Transverse colon (tissue), 4 donors: Measurements from ENCODE around the gene BMP7. TPM values are rescaled to one million over a fixed set of nuclear protein-coding genes. Genes with fewer than 3 reads are reported as not detected.

Experiments
- DNase-seq: peaks from one replicate; pipeline ENCODE4 v3.0.0-alpha.2; 2019
- H3K27ac ChIP-seq, 4 donors: fragments of 200-600 bp; sonication (generic); 2 replicates each; pipeline ENCODE4 v1.5.1; 2016 to 2018; ENCODE audit warnings: inconsistent platforms in 4 of 4
- H3K27me3 ChIP-seq: fragments of 200-600 bp; sonication (generic); 2 replicates; pipeline ENCODE4 v1.5.1; 2017; ENCODE audit warnings: inconsistent platforms
- H3K36me3 ChIP-seq, 4 donors: fragments of 200-600 bp; sonication (generic); 2 replicates each; pipeline ENCODE4 v1.5.1; 2017 to 2019; ENCODE audit warnings: inconsistent platforms in 4 of 4
- H3K4me1 ChIP-seq, 4 donors: fragments of 200-600 bp; sonication (generic); 2 replicates each; pipeline ENCODE4 v1.5.1; 2017 to 2020; ENCODE audit warnings: inconsistent platforms in 4 of 4
- H3K4me3 ChIP-seq, 4 donors: fragments of 200-600 bp; sonication (generic); 1 replicate in 1 of 4; 2 replicates in 3 of 4; pipeline versions ENCODE4 v1.5.1 to v1.6.1; 2017 to 2019; ENCODE audit warnings: inconsistent platforms in 4 of 4
- H3K9me3 ChIP-seq, 2 donors: fragments of 200-600 bp; sonication (generic); 2 replicates each; pipeline ENCODE4 v1.5.1; 2017 to 2019; ENCODE audit warnings: inconsistent platforms in 2 of 2
- CTCF ChIP-seq, 5 experiments: fragments of 200-600 bp in 3 of 5; fragments of 450-650 bp in 2 of 5; sonication (generic) in 3 of 5; IDR thresholded peaks; 1 replicate in 2 of 5; 2 replicates in 3 of 5; pipeline ENCODE4 v1.5.1; 2016 to 2017; ENCODE audit warnings: antibody characterized with exemption in 5 of 5, inconsistent platforms in 3 of 5, mild to moderate bottlenecking in 2 of 5, moderate library complexity in 1 of 5
- EP300 ChIP-seq: sonication (generic); formaldehyde crosslinking; IDR thresholded peaks from one replicate; pipeline ENCODE4 v1.6.1; 2017; ENCODE audit warnings: antibody characterized with exemption, low read depth
- POLR2A ChIP-seq: fragments of 450-650 bp; IDR thresholded peaks from one replicate; pipeline ENCODE4 v1.6.1; 2016; ENCODE audit warnings: antibody characterized with exemption, mild to moderate bottlenecking, moderate library complexity
- POLR2AphosphoS5 ChIP-seq, 3 donors: sonication (generic); formaldehyde crosslinking; IDR thresholded peaks; one replicate each; pipeline ENCODE4 v1.6.1; 2016; ENCODE audit warnings: antibody characterized with exemption in 3 of 3
- WGBS, 2 donors: methylation state at CpG; one replicate each; pipeline ENCODE4 v1.1.5; 2018; ENCODE audit warnings: low coverage in 1 of 2; 5-methylcytosine and 5-hydroxymethylcytosine counted together
- in situ Hi-C, 4 donors: fragments of 200-750 bp; cut with MboI; loops; one replicate each; pipeline versions ENCODE4 v1.15.0 to v1.15.1; 2017; ENCODE audit warnings: low sequenced_read_pairs in 3 of 4, low pct_ligation_motif_present in 1 of 4, low pct_unique_long_range_greater_than_20kb in 1 of 4
- intact Hi-C: fragments of 100-400 bp; cut with DNase I; formaldehyde crosslinking; loops from one replicate; pipeline ENCODE4 v1.15.1; 2023; ENCODE audit warnings: low total_unique reads
- total RNA-seq, 4 donors: library from RNA; depleted of rRNA; stranded (reverse); fragments of >200 nt; gene quantifications; one replicate each; pipeline ENCODE4 v1.1.0, GENCODE V29; 2016

Gene BMP7
- total RNA-seq, 4 donors from 2014 or later = 1.4 to 2.2 (median 1.5) TPM; not detected in 1

- no peak for TF ChIP-seq CTCF (IDR thresholded peaks at IDR 0.05)
- no peak for TF ChIP-seq EP300
- TF ChIP-seq POLR2A = no peak
- TF ChIP-seq POLR2AphosphoS5 (IDR thresholded peaks at IDR 0.05) = no peak
- H3K4me1 ChIP-seq = no peaks in the 10 kb centered on the region
- DNase-seq = no peak
- no peaks in the 10 kb centered on the region for H3K9me3 ChIP-seq
- 80 to 97% methylated on average over 1 to 2 of the region's 2 CpGs for WGBS, 2 donors
- in situ Hi-C loops (no loop called here), intact Hi-C loops (no loop called here)
- H3K36me3 ChIP-seq = no peaks in the 10 kb centered on the region
- no peak overlapping the region for H3K4me3 ChIP-seq
- H3K27ac ChIP-seq = no peak overlapping the region
- H3K27me3 ChIP-seq = no peaks in the 10 kb centered on the region
Observed at GRCh38 chr20:57176842-57177241, 89.6 kb downstream of the BMP7 start.

DNA sequence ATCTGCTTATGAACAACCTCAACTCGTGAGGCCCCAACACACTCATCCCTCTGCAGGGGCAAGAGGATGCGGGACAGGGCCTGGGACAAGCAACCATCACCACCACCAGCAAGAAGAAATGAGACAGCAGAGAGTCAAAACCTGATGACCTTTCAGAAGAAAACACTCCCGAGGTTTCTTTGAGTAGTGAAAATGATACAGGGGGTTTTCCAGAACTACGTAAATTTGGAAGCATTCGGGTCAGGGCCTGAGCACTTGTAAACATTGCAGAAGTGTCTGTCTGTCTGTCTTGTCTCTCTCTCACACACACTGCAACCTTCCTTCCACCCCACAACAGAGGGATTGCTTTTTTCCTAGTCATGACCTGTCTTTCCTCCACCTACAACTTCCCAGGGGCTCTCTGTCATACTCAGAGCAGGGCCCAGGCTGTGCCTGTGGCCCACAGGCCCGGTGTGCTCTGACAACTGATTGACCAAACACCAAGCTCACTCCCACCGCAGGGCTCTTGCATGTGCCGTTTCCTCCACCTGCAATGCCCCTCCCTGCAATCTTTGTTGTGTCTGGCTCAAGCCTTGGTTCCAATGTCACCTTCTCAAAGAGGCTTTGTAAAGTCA is 90.9 kb downstream of the BMP7 start:
- in situ Hi-C loops = no loop called here
- Histone ChIP-seq H3K4me1 (no peaks in the 10 kb centered on the region), H3K36me3 (no peaks in the 10 kb centered on the region), H3K27ac (no peak overlapping the region), H3K27me3 (no peaks in the 10 kb centered on the region), H3K9me3 (no peaks in the 10 kb centered on the region), H3K4me3 (no peak overlapping the region)
- TF ChIP-seq EP300 (no peak), POLR2AphosphoS5 (IDR thresholded peaks at IDR 0.05) (no peak), CTCF (IDR thresholded peaks at IDR 0.05) (no peak), POLR2A (no peak)
- 64 to 68% methylated on average over 4 to 8 of the region's 8 CpGs for WGBS, 2 donors
- intact Hi-C loops = no loop called here
- no peak for DNase-seq

DNA sequence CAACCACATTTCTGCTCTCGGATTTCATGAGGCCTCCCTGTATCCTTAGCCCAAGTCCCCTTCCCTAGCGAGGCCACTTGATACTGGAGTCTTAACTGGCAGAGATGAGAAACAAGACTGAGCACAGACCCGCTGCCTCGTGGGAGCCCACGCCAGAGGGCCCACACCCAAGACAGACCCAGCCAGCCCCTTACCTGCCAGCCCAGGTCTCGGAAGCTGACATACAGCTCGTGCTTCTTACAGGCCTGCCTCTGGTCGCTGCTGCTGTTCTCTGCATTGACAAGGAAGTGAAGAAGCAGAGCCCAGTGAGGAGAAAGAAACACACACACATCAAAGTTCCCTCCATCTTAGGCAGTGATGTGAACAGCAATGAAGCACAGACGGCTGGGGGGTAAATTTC is 91.7 kb downstream of the BMP7 start:
- no peak overlapping the region for H3K27ac ChIP-seq
- intact Hi-C loops = no loop called here
- H3K4me3 ChIP-seq = no peak overlapping the region
- in situ Hi-C loops = no loop called here
- no peaks in the 10 kb centered on the region for H3K9me3 ChIP-seq
- TF ChIP-seq POLR2AphosphoS5 (IDR thresholded peaks at IDR 0.05) (no peak), EP300 (no peak), CTCF (IDR thresholded peaks at IDR 0.05) (no peak), POLR2A (no peak)
- no peak for DNase-seq
- H3K36me3 ChIP-seq = no peaks in the 10 kb centered on the region
- H3K4me1 ChIP-seq = no peaks in the 10 kb centered on the region
- no peaks in the 10 kb centered on the region for H3K27me3 ChIP-seq
- WGBS, 2 donors = 86 to 88% methylated on average over 2 to 9 of the region's 9 CpGs

DNA sequence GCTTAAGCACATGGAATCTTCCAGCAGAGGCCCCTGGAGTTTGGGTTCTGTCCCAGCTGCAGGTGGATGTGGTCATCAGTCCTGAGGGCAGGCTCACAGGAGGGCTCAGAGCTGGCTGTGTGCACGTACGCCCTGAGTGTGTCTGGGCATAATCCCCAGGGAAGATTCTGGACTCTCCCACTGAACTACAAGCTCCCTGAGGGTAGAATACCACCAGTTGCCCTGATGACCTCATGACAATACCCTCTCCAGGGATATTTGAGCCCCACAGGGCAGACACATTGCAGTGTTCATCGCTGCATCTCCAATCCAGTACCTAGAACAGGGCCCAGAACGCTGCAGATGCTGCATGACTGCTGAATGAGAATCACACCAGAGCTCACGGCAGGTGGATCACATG is 92.5 kb downstream of the BMP7 start:
- WGBS, 2 donors = 90 to 100% methylated on average over 1 to 5 of the region's 5 CpGs
- in situ Hi-C loops = no loop called here
- Histone ChIP-seq H3K27me3 (no peaks in the 10 kb centered on the region), H3K4me1 (no peaks in the 10 kb centered on the region), H3K36me3 (no peaks in the 10 kb centered on the region), H3K27ac (no peak overlapping the region), H3K4me3 (no peak overlapping the region), H3K9me3 (no peaks in the 10 kb centered on the region)
- TF ChIP-seq EP300 (no peak), CTCF (IDR thresholded peaks at IDR 0.05) (no peak), POLR2AphosphoS5 (IDR thresholded peaks at IDR 0.05) (no peak), POLR2A (no peak)
- DNase-seq = no peak
- intact Hi-C loops = no loop called here
